Smooth muscle cell (in vitro differentiated cells): Measurements from ENCODE around the gene FTSJ1. TPM values are rescaled to one million over a fixed set of nuclear protein-coding genes. Genes with fewer than 3 reads are reported as not detected.

Source experiments
- DNase-seq: peaks from one replicate; lab custom pipeline; 2025; ENCODE audit not compliant: unreplicated experiment; lab: John Stamatoyannopoulos, UW
- H2AFZ ChIP-seq: fragments of 200-600 bp; sonication (generic); 2 replicates; pipeline ENCODE4 v1.6.0; 2016; ENCODE audit warnings: antibody characterized with exemption, low read depth, mild to moderate bottlenecking
- H3F3A ChIP-seq: fragments of 200-600 bp; sonication (generic); 2 replicates; pipeline ENCODE4 v1.6.0; 2017; ENCODE audit warnings: antibody characterized with exemption, low read depth
- H3K27ac ChIP-seq: fragments of 200-600 bp; sonication (generic); 2 replicates; pipeline ENCODE4 v1.5.1; 2016; ENCODE audit warnings: low read depth, mild to moderate bottlenecking
- H3K27me3 ChIP-seq: fragments of 200-600 bp; sonication (generic); 2 replicates; pipeline ENCODE4 v1.6.1; 2016; ENCODE audit warnings: low read depth, mild to moderate bottlenecking
- H3K36me3 ChIP-seq: fragments of 200-600 bp; sonication (generic); 2 replicates; pipeline ENCODE4 v1.5.1; 2016; ENCODE audit warnings: low read depth
- H3K4me1 ChIP-seq: fragments of 200-600 bp; sonication (generic); 2 replicates; pipeline ENCODE4 v1.5.1; 2016; ENCODE audit warnings: low read depth
- H3K4me2 ChIP-seq: fragments of 200-600 bp; sonication (generic); 2 replicates; pipeline ENCODE4 v1.6.0; 2016; ENCODE audit warnings: mild to moderate bottlenecking
- H3K4me3 ChIP-seq: fragments of 200-600 bp; sonication (generic); 2 replicates; pipeline ENCODE4 v1.5.1; 2016; ENCODE audit warnings: mild to moderate bottlenecking
- H3K79me2 ChIP-seq: fragments of 200-600 bp; sonication (generic); 2 replicates; pipeline ENCODE4 v1.6.0; 2016; ENCODE audit warnings: low read depth, mild to moderate bottlenecking
- H3K9ac ChIP-seq: fragments of 200-600 bp; sonication (generic); 2 replicates; pipeline ENCODE4 v1.6.0; 2016; ENCODE audit warnings: low read depth
- H3K9me3 ChIP-seq: fragments of 200-600 bp; sonication (generic); replicated peaks from 2 replicates; pipeline ENCODE4 v1.5.1; 2016; ENCODE audit warnings: low read depth
- H4K20me1 ChIP-seq: fragments of 200-600 bp; sonication (generic); 2 replicates; pipeline ENCODE4 v1.6.0; 2016; ENCODE audit warnings: low read depth
- WGBS: methylation state at CpG from one replicate; pipeline ENCODE4 v1.1.7; 2016; ENCODE audit warnings: low lambda C conversion rate; 5-methylcytosine and 5-hydroxymethylcytosine counted together
- polyA plus RNA-seq: library from polyadenylated mRNA; unstranded; fragments of >200 nt; fragmentation: Nextera tagmentation; extraction: Ambion mirVana; gene quantifications from 2 replicates; pipeline ENCODE4 v1.2.1, GENCODE V29; 2016
- total RNA-seq: library from RNA; depleted of rRNA; stranded (reverse); fragments of >200 nt; gene quantifications from 2 replicates; pipeline ENCODE4 v1.2.3, GENCODE V29; 2014
- TF ChIP-seq, protein P1 (sequence below): fragments of 200-600 bp; sonication (generic); IDR thresholded peaks from 2 replicates; pipeline ENCODE4 v1.5.1; 2017; ENCODE audit warnings: borderline replicate concordance, mild to moderate bottlenecking, antibody characterized with exemption; ENCODE audit not compliant: insufficient read depth, poor library complexity, severe bottlenecking

The FTSJ1 gene
- total and polyA plus RNA-seq, 2 experiments from 2014 or later, result 60.6 to 80.8 TPM

DNA sequence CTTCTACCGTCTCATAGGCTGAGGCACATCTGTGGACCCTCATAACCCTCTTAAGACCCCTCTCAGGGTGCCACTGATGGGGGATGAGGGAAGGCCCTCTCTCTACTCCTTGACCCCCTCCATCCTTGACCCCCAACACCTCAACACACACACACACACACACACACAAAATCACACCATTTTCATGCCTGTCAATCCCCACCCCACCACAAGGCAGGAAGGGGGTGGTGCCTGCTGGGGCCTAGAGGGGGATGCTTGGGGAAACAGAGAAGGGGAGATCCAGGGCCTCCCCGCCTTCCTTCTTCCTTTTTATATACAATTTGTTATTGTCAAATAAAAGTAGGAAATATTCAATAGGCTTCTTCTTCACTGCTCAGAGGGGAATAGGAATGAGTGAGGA lies 44.5 kb downstream of the FTSJ1 start:
- no peak overlapping the region for H3K9ac ChIP-seq
- 96% methylated on average over 2 of the region's 2 CpGs for WGBS

DNA sequence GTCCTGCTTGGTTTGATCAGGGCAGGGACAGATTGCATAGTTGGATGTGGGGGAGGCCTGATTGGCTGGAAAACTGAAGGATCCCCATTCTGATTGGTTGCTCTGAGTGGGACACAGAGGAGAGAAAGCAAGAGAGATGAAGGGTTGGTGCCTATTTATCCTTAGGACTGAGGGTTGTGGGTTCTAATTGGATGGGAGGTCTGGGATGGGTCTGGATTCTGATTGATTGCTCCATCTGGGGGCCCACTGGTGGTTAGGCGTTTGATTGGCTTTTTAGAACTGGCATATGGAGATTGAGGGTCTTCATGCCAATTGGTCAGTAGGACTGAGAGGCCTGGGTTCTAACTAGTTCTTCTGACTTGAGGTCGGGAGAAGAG lies 45.0 kb downstream of the FTSJ1 start:
- H3K9me3 ChIP-seq, result no peaks in the 10 kb centered on the region
- H3K79me2 ChIP-seq, result peaks cover 6% of the 10 kb centered on the region
- 57% methylated on average over 2 of the region's 2 CpGs for WGBS
- H3K36me3 ChIP-seq, result no peaks in the 10 kb centered on the region
- no peak overlapping the region for H3K9ac ChIP-seq
- peak overlapping the region; percentile 88 for H3K4me2 ChIP-seq
- no peak overlapping the region for H3K27ac ChIP-seq
- H3K27me3 ChIP-seq, result no peaks in the 10 kb centered on the region
- H4K20me1 ChIP-seq, result no peaks in the 10 kb centered on the region
- no peaks in the 10 kb centered on the region for H3F3A ChIP-seq
- DNase-seq, result no peak
- H3K4me3 ChIP-seq, result peak overlapping the region; percentile 59
- no peaks in the 10 kb centered on the region for H3K4me1 ChIP-seq
- no peak overlapping the region for H2AFZ ChIP-seq
- TF ChIP-seq, protein P1, sequence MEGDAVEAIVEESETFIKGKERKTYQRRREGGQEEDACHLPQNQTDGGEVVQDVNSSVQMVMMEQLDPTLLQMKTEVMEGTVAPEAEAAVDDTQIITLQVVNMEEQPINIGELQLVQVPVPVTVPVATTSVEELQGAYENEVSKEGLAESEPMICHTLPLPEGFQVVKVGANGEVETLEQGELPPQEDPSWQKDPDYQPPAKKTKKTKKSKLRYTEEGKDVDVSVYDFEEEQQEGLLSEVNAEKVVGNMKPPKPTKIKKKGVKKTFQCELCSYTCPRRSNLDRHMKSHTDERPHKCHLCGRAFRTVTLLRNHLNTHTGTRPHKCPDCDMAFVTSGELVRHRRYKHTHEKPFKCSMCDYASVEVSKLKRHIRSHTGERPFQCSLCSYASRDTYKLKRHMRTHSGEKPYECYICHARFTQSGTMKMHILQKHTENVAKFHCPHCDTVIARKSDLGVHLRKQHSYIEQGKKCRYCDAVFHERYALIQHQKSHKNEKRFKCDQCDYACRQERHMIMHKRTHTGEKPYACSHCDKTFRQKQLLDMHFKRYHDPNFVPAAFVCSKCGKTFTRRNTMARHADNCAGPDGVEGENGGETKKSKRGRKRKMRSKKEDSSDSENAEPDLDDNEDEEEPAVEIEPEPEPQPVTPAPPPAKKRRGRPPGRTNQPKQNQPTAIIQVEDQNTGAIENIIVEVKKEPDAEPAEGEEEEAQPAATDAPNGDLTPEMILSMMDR, result no peak

More for the DNA sequence above, 44.5 kb downstream of the FTSJ1 start:
- DNase-seq, result no peak
- Histone ChIP-seq H3K9me3 (no peaks in the 10 kb centered on the region), H3K27ac (no peak overlapping the region), H3K36me3 (no peaks in the 10 kb centered on the region), H3K4me1 (no peaks in the 10 kb centered on the region), H3K4me3 (no peak overlapping the region), H2AFZ (no peak overlapping the region), H3K79me2 (peaks cover 6% of the 10 kb centered on the region), H4K20me1 (no peaks in the 10 kb centered on the region), H3K27me3 (no peaks in the 10 kb centered on the region), H3F3A (no peaks in the 10 kb centered on the region), H3K4me2 (no peak overlapping the region)
- TF ChIP-seq, protein P1, result no peak

DNA sequence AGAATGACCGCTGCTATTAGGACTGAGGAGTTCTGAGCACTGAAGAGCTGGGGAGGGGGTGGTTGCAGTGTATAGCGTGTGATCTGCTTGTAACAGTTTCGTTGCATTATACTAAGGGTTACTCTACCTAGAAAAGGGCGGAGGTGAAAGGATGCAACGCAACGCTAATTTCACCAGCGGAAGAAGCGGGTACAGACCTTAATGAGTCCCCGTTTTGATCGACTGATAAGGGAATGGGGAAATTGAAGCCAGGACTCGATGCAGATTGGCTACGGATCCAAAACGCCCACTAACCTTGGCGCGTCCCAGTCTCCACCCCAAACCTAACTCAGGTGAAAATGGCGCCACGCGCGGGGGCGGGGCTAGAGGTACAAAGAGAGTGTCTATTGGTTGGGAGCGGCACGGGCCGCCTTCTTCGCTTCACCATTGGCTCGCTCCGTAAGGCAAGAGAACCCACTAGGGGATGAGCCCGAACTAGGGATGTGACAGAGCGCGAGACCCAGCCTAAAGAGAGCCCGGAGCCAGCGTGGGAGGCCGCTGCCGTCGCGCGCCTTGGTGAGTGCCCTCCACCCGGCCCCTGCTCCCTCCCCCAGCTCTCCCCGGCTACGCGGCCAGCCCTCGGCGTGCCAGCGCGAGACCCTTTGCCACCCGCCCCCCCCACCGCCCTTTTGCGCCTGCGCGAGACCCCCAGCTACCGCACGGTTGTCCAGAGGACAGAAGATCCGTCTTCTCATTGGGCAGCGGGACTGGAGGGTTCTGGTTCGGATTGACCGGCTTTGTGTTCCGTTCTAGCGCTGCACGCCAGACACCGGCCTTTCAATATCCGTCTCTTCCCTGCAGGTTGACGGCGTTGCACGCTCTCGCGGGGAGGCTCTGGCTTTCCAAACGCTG lies 45.6 kb downstream of the FTSJ1 start, which contains the start of gene EBP:
Gene EBP (plus strand): TSS at position 456 of the 891 bp plus-strand sequence. CDS start 1,964 bp downstream, outside the sequence.
- no peaks in the 10 kb centered on the region for H3K27me3 ChIP-seq
- peak within 1 kb of the TSS; percentile 88 for H3K4me2 ChIP-seq
- TF ChIP-seq, protein P1, result no peak
- H3K79me2 ChIP-seq, result peaks cover 6% of the 10 kb centered on the region
- no peaks in the 10 kb centered on the region for H3K36me3 ChIP-seq
- no peaks in the 10 kb centered on the region for H4K20me1 ChIP-seq
- H3K4me3 ChIP-seq, result peak within 1 kb of the TSS; percentile 59
- 36% methylated on average over 56 of the region's 66 CpGs for WGBS
- no peaks in the 10 kb centered on the region for H3K4me1 ChIP-seq
- no peak within 1 kb of the TSS for H3K27ac ChIP-seq
- H2AFZ ChIP-seq, result peak within 1 kb of the TSS; percentile 56
- peak; percentile 24 for DNase-seq
- H3F3A ChIP-seq, result no peaks in the 10 kb centered on the region
- H3K9me3 ChIP-seq, result no peaks in the 10 kb centered on the region
- H3K9ac ChIP-seq, result peak within 1 kb of the TSS; percentile 59
